Prostate gland (tissue), 2 donors: Measurements from ENCODE around the gene TBC1D21. TPM values are rescaled to one million over a fixed set of nuclear protein-coding genes. Genes with fewer than 3 reads are reported as not detected.

Experiments used
- DNase-seq: peaks from one replicate; pipeline ENCODE4 v3.0.0-alpha.2; 2019; ENCODE audit warnings: low spot score
- H3K27ac ChIP-seq, 2 donors: fragments of 200-600 bp; sonication (generic); 2 replicates each; pipeline ENCODE4 v1.5.1; 2017 to 2019
- H3K27me3 ChIP-seq: fragments of 200-600 bp; sonication (generic); replicated peaks from 2 replicates; pipeline ENCODE4 v1.5.1; 2019; ENCODE audit not compliant: insufficient read depth
- H3K36me3 ChIP-seq, 2 donors: fragments of 200-600 bp; sonication (generic); 1 replicate in 1 of 2; 2 replicates in 1 of 2; pipeline versions ENCODE4 v1.5.1 to v1.8.1; 2017 to 2019
- H3K4me1 ChIP-seq: fragments of 200-600 bp; sonication (generic); replicated peaks from 2 replicates; pipeline ENCODE4 v1.5.1; 2019
- H3K4me3 ChIP-seq, 2 donors: fragments of 200-600 bp; sonication (generic); 2 replicates each; pipeline ENCODE4 v1.5.1; 2017 to 2019
- H3K9me3 ChIP-seq: fragments of 200-600 bp; sonication (generic); 2 replicates; pipeline ENCODE4 v1.5.1; 2017
- POLR2A ChIP-seq: fragments of 450-650 bp; IDR thresholded peaks from one replicate; pipeline ENCODE4 v1.6.1; 2016; ENCODE audit warnings: antibody characterized with exemption, mild to moderate bottlenecking
- POLR2AphosphoS5 ChIP-seq: sonication (generic); formaldehyde crosslinking; IDR thresholded peaks from one replicate; pipeline ENCODE4 v1.6.1; 2017; ENCODE audit warnings: antibody characterized with exemption
- WGBS: methylation state at CpG from one replicate; pipeline ENCODE4 v1.1.5; 2018; 5-methylcytosine and 5-hydroxymethylcytosine counted together
- intact Hi-C: fragments of 100-400 bp; cut with DNase I; formaldehyde crosslinking; loops from one replicate; pipeline ENCODE4 v1.14.2; 2022
- total RNA-seq, 2 donors: library from RNA; depleted of rRNA; stranded (reverse); fragments of >200 nt; gene quantifications; one replicate each; pipeline ENCODE4 v1.1.0, GENCODE V29; 2016
- TF ChIP-seq, protein P1 (sequence below), 4 experiments: fragments of 200-600 bp in 2 of 4; fragments of 450-650 bp in 2 of 4; sonication (generic) in 2 of 4; IDR thresholded peaks; 1 replicate in 3 of 4; 2 replicates in 1 of 4; pipeline ENCODE4 v1.5.1; 2016 to 2019; ENCODE audit warnings: antibody characterized with exemption in 4 of 4, mild to moderate bottlenecking in 2 of 4, moderate library complexity in 2 of 4

The TBC1D21 gene
- total RNA-seq, 2 donors from 2014 or later = 1.4 TPM; not detected in 1

DNA sequence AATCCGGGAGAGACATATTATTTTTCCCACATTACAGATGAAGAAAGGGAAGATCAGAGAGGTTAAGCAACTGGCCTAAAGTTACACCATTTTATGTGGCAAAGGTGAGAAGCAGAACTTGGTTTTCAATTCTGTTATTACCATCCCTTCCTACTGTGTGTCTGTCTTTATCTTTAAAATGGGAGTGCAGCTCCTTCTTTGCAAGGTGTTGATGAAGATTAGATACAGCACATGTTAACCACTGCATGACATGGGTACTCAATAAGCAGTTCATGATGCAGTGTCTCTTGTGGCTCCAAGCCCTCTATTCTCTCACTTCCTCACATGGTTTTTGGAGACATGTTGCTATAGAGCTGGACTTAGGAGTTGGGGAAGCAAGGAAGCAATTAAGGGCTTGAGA lies 23.1 kb upstream of the TBC1D21 start:
- Histone ChIP-seq H3K4me3 (no peak overlapping the region), H3K9me3 (no peaks in the 10 kb centered on the region), H3K27ac (no peak overlapping the region), H3K36me3 (no peaks in the 10 kb centered on the region), H3K4me1 (no peaks in the 10 kb centered on the region), H3K27me3 (peaks cover 2% of the 10 kb centered on the region)
- intact Hi-C loops = no loop called here
- no peak for TF ChIP-seq POLR2AphosphoS5
- TF ChIP-seq POLR2A = no peak
- TF ChIP-seq, protein P1, sequence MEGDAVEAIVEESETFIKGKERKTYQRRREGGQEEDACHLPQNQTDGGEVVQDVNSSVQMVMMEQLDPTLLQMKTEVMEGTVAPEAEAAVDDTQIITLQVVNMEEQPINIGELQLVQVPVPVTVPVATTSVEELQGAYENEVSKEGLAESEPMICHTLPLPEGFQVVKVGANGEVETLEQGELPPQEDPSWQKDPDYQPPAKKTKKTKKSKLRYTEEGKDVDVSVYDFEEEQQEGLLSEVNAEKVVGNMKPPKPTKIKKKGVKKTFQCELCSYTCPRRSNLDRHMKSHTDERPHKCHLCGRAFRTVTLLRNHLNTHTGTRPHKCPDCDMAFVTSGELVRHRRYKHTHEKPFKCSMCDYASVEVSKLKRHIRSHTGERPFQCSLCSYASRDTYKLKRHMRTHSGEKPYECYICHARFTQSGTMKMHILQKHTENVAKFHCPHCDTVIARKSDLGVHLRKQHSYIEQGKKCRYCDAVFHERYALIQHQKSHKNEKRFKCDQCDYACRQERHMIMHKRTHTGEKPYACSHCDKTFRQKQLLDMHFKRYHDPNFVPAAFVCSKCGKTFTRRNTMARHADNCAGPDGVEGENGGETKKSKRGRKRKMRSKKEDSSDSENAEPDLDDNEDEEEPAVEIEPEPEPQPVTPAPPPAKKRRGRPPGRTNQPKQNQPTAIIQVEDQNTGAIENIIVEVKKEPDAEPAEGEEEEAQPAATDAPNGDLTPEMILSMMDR (IDR thresholded peaks at IDR 0.05) = no peak
- WGBS = 75% methylated on average over 1 of the region's 1 CpG
- no peak for DNase-seq

DNA sequence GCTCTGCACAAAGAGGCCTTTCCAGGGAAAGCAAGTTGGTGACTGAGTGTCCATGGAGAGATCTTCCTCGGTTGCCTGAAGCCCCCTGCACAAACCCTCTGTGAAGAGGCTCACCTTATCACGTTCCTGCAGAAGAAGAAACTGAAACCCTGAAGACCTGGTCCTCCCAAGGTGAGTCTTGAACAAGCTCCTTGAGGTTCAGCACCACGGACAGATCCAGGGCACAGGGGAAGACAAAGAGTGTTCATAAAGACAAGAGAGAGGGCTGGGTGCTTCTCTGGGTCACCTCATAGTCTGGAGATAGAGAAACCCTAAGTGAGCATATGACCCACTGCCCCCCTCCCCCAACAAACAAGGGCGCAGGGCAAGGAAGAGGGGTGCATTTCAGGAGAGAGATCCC lies 21.7 kb upstream of the TBC1D21 start:
- Histone ChIP-seq H3K4me3 (no peak overlapping the region), H3K27ac (no peak overlapping the region), H3K27me3 (peaks cover 2% of the 10 kb centered on the region), H3K36me3 (no peaks in the 10 kb centered on the region), H3K9me3 (no peaks in the 10 kb centered on the region), H3K4me1 (no peaks in the 10 kb centered on the region)
- DNase-seq = no peak
- 8% methylated on average over 4 of the region's 4 CpGs for WGBS
- no peak for TF ChIP-seq POLR2AphosphoS5
- TF ChIP-seq POLR2A = no peak
- TF ChIP-seq, protein P1 (IDR thresholded peaks at IDR 0.05) = no peak
- intact Hi-C loops = no loop called here

DNA sequence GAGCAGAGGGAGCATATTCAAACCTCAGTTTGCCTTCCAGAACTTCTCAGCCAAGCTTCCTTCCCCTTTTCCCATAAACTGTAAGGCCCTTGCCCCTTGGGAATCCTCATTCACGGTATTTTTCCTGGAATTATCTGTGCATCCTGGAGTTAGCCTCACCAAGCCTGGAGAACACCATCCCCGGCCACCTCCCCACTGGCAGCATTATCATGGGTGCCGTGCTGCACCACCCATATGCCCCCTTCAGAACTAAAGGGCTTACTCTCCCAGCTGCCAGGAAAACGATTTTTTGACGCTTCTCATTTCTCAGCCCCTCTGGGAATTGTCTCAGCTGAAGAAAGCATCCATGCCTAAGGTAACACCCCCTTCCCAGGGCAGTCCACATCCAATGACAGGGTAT lies 20.9 kb upstream of the TBC1D21 start:
- 77% methylated on average over 5 of the region's 5 CpGs for WGBS
- H3K4me3 ChIP-seq = no peak overlapping the region
- H3K27ac ChIP-seq = no peak overlapping the region
- no peaks in the 10 kb centered on the region for H3K4me1 ChIP-seq
- TF ChIP-seq, protein P1 (IDR thresholded peaks at IDR 0.05) = no peak
- no peak for TF ChIP-seq POLR2A
- TF ChIP-seq POLR2AphosphoS5 = no peak
- intact Hi-C loops = no loop called here
- H3K27me3 ChIP-seq = no peaks in the 10 kb centered on the region
- no peaks in the 10 kb centered on the region for H3K9me3 ChIP-seq
- H3K36me3 ChIP-seq = no peaks in the 10 kb centered on the region
- DNase-seq = no peak

GRCh38 chr15:73854265-73854664 lies 19.1 kb upstream of the TBC1D21 start:
- WGBS = 72% methylated on average over 4 of the region's 4 CpGs
- Histone ChIP-seq H3K4me3 (no peak overlapping the region), H3K36me3 (no peaks in the 10 kb centered on the region), H3K27ac (no peak overlapping the region), H3K4me1 (no peaks in the 10 kb centered on the region), H3K9me3 (no peaks in the 10 kb centered on the region), H3K27me3 (no peaks in the 10 kb centered on the region)
- no peak for DNase-seq
- TF ChIP-seq, protein P1 (IDR thresholded peaks at IDR 0.05) = no peak
- no peak for TF ChIP-seq POLR2AphosphoS5
- intact Hi-C loops = no loop called here

GRCh38 chr15:73856458-73857192 lies 16.7 kb upstream of the TBC1D21 start:
- WGBS = 42% methylated on average over 12 of the region's 14 CpGs
- H3K9me3 ChIP-seq = no peaks in the 10 kb centered on the region
- no peak overlapping the region for H3K4me3 ChIP-seq
- no peak for DNase-seq
- H3K36me3 ChIP-seq = no peaks in the 10 kb centered on the region
- intact Hi-C loops = no loop called here
- no peaks in the 10 kb centered on the region for H3K27me3 ChIP-seq
- H3K4me1 ChIP-seq = no peaks in the 10 kb centered on the region
- H3K27ac ChIP-seq = no peak overlapping the region
- TF ChIP-seq POLR2A (no peak), POLR2AphosphoS5 (no peak)
- TF ChIP-seq, protein P1 (IDR thresholded peaks at IDR 0.05) = no peak
